ENCODE results near the gene PAN2.
"Not testable (repeated sequence)": the region's sequence is repeated elsewhere in the genome, so short reads cannot be mapped to it uniquely, and the experiment has no call there.

PAN2 gene

DNA sequence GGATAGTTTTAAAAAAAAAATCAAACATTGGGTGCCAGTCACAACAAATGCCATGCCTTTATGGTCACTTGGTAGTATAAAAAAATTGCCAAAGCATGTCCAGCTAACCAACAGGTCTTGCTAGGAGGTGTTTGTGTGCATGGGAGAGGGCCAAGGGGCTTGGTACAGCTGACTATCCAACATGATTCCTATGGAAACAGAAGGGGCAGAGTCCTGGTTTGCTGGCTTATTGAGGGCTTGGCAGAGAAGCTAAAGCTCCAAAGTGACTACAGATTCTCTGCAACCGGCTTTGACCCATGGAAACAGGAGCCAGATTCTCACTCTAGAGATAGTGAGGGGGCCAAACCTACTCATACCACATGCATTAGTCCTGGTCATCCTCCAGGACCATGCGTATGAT is 61.3 kb downstream of the PAN2 start:
- not testable (repeated sequence) for DNase-seq (ENCODE audit: low read depth in 2 of 3, low spot score in 2 of 3)

DNA sequence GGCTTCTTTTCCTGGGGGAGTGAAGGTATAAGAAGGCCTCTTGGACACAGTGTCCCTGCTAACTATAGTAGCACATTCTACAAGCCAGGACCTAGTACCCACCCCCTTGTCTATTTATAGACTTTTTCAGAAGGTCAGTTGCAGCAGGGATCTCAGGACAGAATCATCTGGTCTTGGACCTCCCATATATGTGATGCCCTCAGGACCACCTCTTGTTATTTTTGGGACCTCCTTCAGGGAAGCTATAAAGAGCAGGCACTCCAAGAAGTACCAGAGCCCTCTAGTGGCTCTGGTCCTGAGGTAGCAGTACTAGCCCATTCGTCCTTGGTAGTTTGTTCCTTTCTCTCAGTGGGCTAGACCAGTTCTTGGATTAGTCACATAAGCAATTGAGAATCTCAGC is 62.8 kb downstream of the PAN2 start:
- DNase-seq (ENCODE audit: low read depth in 2 of 3, low spot score in 2 of 3), result no peak

DNA sequence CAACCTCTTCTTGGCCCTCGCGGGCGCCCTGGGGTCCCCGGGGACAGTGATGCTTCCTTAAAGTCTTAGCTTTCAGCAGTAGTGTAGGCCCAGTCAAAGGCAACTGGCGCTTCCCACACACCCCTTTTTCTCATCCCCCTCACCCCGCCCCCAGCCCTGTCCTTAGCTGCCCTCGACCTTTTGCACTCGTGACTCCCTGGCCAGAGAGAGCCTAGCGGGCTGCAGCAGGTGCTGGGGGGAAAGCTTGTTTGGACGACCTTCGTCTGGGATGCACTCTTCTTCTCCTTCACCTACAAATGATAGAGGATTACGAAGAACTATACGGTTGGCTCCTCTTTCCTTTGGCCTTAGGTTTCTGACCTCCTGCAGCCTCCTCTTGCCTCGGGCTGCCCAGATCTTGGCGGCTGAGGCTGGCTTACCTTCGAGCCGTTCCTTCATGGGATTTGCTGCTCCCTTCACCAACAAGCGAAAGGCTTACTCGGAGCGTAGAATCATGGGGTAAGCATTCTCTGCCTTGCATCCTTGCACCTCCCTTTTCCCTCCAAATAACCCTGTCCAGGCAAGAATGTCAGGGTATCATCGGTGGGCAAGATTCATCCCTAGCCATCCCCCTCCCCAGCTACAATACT is 66.2 kb downstream of the PAN2 start:
- peak in 1 of 3 experiments; percentile 6 for DNase-seq (ENCODE audit: low read depth in 2 of 3, low spot score in 2 of 3)

DNA sequence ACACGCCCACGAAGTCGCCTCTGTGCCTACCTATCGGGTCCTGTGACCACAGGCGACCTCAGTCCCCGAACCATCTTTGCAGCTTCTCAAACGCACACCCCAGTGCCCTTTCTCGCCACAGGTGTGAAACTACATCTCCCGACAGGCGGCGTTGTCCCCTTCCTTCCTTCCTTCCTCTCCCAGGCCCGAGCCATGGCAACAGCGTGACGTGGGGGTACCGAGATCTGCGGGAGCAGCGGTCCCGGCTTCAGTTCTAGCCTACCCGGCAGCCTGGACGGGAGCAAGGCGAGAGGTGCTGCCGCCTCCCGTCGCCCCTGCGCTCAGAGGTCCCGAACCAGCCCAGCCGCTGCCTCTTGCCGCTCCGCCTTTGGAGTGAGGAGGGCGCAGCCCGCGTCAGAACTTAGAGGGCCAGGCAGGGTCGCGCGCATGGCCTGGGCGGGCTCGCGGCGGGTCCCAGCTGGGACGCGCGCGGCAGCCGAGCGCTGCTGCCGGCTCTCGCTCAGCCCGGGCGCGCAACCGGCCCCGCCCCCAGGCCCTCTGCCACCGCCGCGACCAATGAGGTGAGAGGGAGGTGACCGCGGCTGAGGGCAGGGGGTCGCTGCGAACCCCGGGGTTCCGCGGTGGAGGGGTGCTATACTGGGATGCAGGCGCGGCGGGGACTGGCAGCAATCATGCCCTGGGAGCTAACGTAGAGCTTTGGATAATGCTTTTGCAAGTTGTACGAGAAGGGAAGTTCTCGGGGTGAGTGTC is 66.9 kb downstream of the PAN2 start, which contains the start of gene COQ10A:
Gene COQ10A, plus strand, starts transcription at position 250 of the 750 bp plus-strand sequence. Its CDS starts 177 bp downstream, at position 427.
- peak; percentile 63 to 81 (median 70) for DNase-seq (ENCODE audit: low read depth in 2 of 3, low spot score in 2 of 3)
